Measurements from ENCODE around the gene TMEM260. TPM values are rescaled to one million over a fixed set of nuclear protein-coding genes. Genes with fewer than 3 reads are reported as not detected.

The TMEM260 gene
- total and polyA plus RNA-seq, 2 donors (not counting 3 experiments of a cell fraction or from before 2014, with no cell fraction given) = 9.1 to 16.2 TPM

GRCh38 chr14:56592746-56593544 is 13.3 kb downstream of the TMEM260 start:
- no peak overlapping the region for H3K9ac ChIP-seq (replicated peaks; ENCODE audit: extremely low read depth, insufficient read depth, low read length)
- H3K4me3 ChIP-seq (replicated peaks in 1 of 3; ENCODE audit: insufficient read depth in 1 of 3, low read depth in 1 of 3, low read length in 3 of 3) = no peak overlapping the region
- H3K36me3 ChIP-seq (ENCODE audit: control insufficient read depth in 2 of 2, extremely low read depth in 1 of 2, insufficient read depth in 2 of 2, low read length in 2 of 2) = peaks cover 0 to 4% of the 10 kb centered on the region in 2 experiments
- DNase-seq (ENCODE audit: low read depth, low spot score) (no peak), FAIRE-seq (no peak)
- H3K27me3 ChIP-seq (ENCODE audit: control insufficient read depth in 2 of 2, insufficient read depth in 2 of 2, low read length in 2 of 2) = no peaks in the 10 kb centered on the region
- no peaks in the 10 kb centered on the region for H3K4me1 ChIP-seq (ENCODE audit: control insufficient read depth, extremely low read depth, insufficient read depth, low read length)
- H4K20me1 ChIP-seq (replicated peaks; ENCODE audit: control insufficient read depth, extremely low read depth, insufficient read depth, low read length) = no peaks in the 10 kb centered on the region
- no peaks in the 10 kb centered on the region for H3K9me1 ChIP-seq (replicated peaks; ENCODE audit: control insufficient read depth, extremely low read depth, insufficient read depth, low read length)
- BruUV-seq (replicated peaks) = no TSS peak
- dilution Hi-C loops (cut with MboI; ENCODE audit: extremely low pct_ligation_motif_present, low sequenced_read_pairs) (no loop called here), intact Hi-C loops (cut with micrococcal nuclease) (no loop called here)
- H3K4me2 ChIP-seq (ENCODE audit: insufficient read depth, low read length) = no peak overlapping the region
- no peak overlapping the region for H2AFZ ChIP-seq (ENCODE audit: low read depth, low read length)
- no peaks in the 10 kb centered on the region for H3K9me3 ChIP-seq (replicated peaks; ENCODE audit: control insufficient read depth, insufficient read depth, low read length)
- ChIA-PET POLR2A (no interaction called here), CTCF (no interaction called here)
- TF ChIP-seq FOS (IDR thresholded peaks at IDR 0.05; ENCODE audit: borderline replicate concordance, insufficient read depth, low read length) (no peak), GATA2 (IDR thresholded peaks at IDR 0.05; ENCODE audit: insufficient read depth, insufficient read length, low read depth, low read length) (no peak), MAX (IDR thresholded peaks at IDR 0.05; ENCODE audit: insufficient read depth, insufficient read length) (no peak), MYC (IDR thresholded peaks at IDR 0.05; ENCODE audit: low read depth, low read length) (no peak), EZH2 (IDR thresholded peaks at IDR 0.05; ENCODE audit: borderline replicate concordance, low read depth, low read length, severe bottlenecking) (no peak)
- no peak overlapping the region for H3K27ac ChIP-seq (ENCODE audit: insufficient read depth, low read depth, low read length)
- no peaks in the 10 kb centered on the region for H3K79me2 ChIP-seq (ENCODE audit: control insufficient read depth, insufficient read depth, low read length)

- Histone ChIP-seq H3K79me2 (ENCODE audit: control insufficient read depth, insufficient read depth, low read length) (no peaks in the 10 kb centered on the region), H3K4me2 (ENCODE audit: insufficient read depth, low read length) (no peak overlapping the region), H3K27ac (ENCODE audit: insufficient read depth, low read depth, low read length) (no peak overlapping the region), H3K4me3 (replicated peaks in 1 of 3; ENCODE audit: insufficient read depth in 1 of 3, low read depth in 1 of 3, low read length in 3 of 3) (no peak overlapping the region), H2AFZ (ENCODE audit: low read depth, low read length) (no peak overlapping the region), H3K9me1 (replicated peaks; ENCODE audit: control insufficient read depth, extremely low read depth, insufficient read depth, low read length) (no peaks in the 10 kb centered on the region), H3K9me3 (replicated peaks; ENCODE audit: control insufficient read depth, insufficient read depth, low read length) (no peaks in the 10 kb centered on the region), H3K27me3 (ENCODE audit: control insufficient read depth in 2 of 2, insufficient read depth in 2 of 2, low read length in 2 of 2) (no peaks in the 10 kb centered on the region), H3K4me1 (ENCODE audit: control insufficient read depth, extremely low read depth, insufficient read depth, low read length) (no peaks in the 10 kb centered on the region), H3K9ac (replicated peaks; ENCODE audit: extremely low read depth, insufficient read depth, low read length) (no peak overlapping the region), H4K20me1 (replicated peaks; ENCODE audit: control insufficient read depth, extremely low read depth, insufficient read depth, low read length) (no peaks in the 10 kb centered on the region), H3K36me3 (ENCODE audit: control insufficient read depth in 2 of 2, extremely low read depth in 1 of 2, insufficient read depth in 2 of 2, low read length in 2 of 2) (peaks cover 3 to 4% of the 10 kb centered on the region in 2 experiments)
- BruUV-seq (replicated peaks) = no TSS peak
- POLR2A ChIA-PET = no interaction called here
- intact Hi-C loops (cut with micrococcal nuclease) = no loop called here
- DNase-seq (ENCODE audit: low read depth, low spot score) (no peak), FAIRE-seq (no peak)
- dilution Hi-C loops (cut with MboI; ENCODE audit: extremely low pct_ligation_motif_present, low sequenced_read_pairs) = no loop called here
- CTCF ChIA-PET = no interaction called here
- no peak for TF ChIP-seq POLR2AphosphoS5 (IDR thresholded peaks at IDR 0.05; ENCODE audit: insufficient read depth, low read depth, low read length)
These were observed 14.8 kb downstream of the TMEM260 start for GRCh38 chr14:56594428-56594827.
